Kidney epithelial cell (primary cell): ENCODE data around the gene ALDH5A1. TPM values are rescaled to one million over a fixed set of nuclear protein-coding genes. Genes with fewer than 3 reads are reported as not detected.

ENCODE experiments used
- DNase-seq: peaks from one replicate; pipeline ENCODE4 v3.0.0-alpha.2; 2010; ENCODE audit warnings: low read depth
- H3K27me3 ChIP-seq: 2 replicates; pipeline ENCODE4 v1.6.0; 2011; ENCODE audit warnings: low read length; ENCODE audit not compliant: control insufficient read depth, insufficient read depth
- H3K36me3 ChIP-seq: 2 replicates; pipeline ENCODE4 v1.5.1; 2011; ENCODE audit warnings: low read length; ENCODE audit not compliant: control insufficient read depth, insufficient read depth
- H3K4me3 ChIP-seq: 2 replicates; pipeline ENCODE4 v1.5.1; 2011; ENCODE audit warnings: low read depth, mild to moderate bottlenecking, control low read depth, low read length
- CTCF ChIP-seq: IDR thresholded peaks from 2 replicates; pipeline ENCODE4 v1.5.1; 2011; ENCODE audit warnings: mild to moderate bottlenecking, moderate library complexity, low read length, control low read depth, inconsistent platforms; ENCODE audit not compliant: insufficient read depth, poor library complexity, severe bottlenecking
- total RNA-seq: library from RNA; depleted of rRNA; stranded (reverse); fragments of >200 nt; gene quantifications from 2 replicates; pipeline ENCODE4 v1.2.3, GENCODE V29; 2015

The ALDH5A1 gene
- total RNA-seq, 1 donor from 2014 or later = 7.7 TPM

- DNase-seq = no peak
- no peak for TF ChIP-seq CTCF
- no peaks in the 10 kb centered on the region for H3K36me3 ChIP-seq
- H3K27me3 ChIP-seq = no peaks in the 10 kb centered on the region
- no peak overlapping the region for H3K4me3 ChIP-seq
Measured at GRCh38 chr6:24566020-24566767, 71.4 kb downstream of the ALDH5A1 start.

GRCh38 chr6:24568683-24569082, 73.9 kb downstream of the ALDH5A1 start:
- no peaks in the 10 kb centered on the region for H3K36me3 ChIP-seq
- TF ChIP-seq CTCF = no peak
- H3K27me3 ChIP-seq = no peaks in the 10 kb centered on the region
- H3K4me3 ChIP-seq = no peak overlapping the region
- no peak for DNase-seq

DNA sequence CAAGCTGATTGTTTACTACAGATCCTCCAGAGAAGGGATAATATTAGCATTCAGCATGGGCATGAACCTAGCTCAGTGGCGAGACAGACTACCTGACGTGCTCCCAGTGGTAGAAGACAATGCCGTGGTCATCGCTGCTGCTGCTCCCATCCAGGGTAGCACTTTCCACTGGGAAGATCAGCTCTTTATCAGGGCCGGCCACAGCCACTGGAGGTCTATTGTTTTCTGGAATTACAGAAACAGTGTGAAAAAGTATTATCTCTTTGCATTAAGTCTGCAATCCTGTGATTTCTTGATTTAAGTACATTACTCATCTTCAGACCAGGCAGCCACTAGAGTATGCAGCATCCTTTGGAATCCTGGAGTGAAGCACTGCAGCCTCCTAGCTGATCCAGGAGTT, 75.0 kb downstream of the ALDH5A1 start:
- no peak for TF ChIP-seq CTCF
- no peak overlapping the region for H3K4me3 ChIP-seq
- DNase-seq = no peak
- H3K27me3 ChIP-seq = no peaks in the 10 kb centered on the region
- H3K36me3 ChIP-seq = no peaks in the 10 kb centered on the region

GRCh38 chr6:24571361-24571760, 76.6 kb downstream of the ALDH5A1 start:
- TF ChIP-seq CTCF = no peak
- Histone ChIP-seq H3K36me3 (no peaks in the 10 kb centered on the region), H3K4me3 (no peak overlapping the region), H3K27me3 (no peaks in the 10 kb centered on the region)
- no peak for DNase-seq

DNA sequence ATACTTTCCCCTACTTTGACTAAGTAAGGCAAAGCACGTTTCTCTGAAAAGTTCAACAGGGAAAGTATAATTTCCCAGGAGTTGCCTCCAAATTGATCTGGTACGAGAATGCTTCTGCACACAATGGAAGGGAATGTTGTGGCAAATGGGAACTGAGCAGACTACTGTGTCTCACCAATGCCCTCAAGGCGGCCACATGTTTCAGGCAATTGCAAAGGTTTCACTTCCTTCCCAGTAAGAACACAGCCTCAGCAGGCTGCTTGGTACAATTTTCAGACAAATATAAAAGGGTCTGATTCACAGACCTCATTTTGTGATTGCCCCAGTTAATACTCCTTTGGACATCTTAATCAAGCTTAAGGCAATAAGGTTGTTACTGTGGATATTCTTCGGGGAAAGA, 80.0 kb downstream of the ALDH5A1 start:
- Histone ChIP-seq H3K27me3 (no peaks in the 10 kb centered on the region), H3K36me3 (no peaks in the 10 kb centered on the region), H3K4me3 (no peak overlapping the region)
- no peak for DNase-seq
- TF ChIP-seq CTCF = no peak

DNA sequence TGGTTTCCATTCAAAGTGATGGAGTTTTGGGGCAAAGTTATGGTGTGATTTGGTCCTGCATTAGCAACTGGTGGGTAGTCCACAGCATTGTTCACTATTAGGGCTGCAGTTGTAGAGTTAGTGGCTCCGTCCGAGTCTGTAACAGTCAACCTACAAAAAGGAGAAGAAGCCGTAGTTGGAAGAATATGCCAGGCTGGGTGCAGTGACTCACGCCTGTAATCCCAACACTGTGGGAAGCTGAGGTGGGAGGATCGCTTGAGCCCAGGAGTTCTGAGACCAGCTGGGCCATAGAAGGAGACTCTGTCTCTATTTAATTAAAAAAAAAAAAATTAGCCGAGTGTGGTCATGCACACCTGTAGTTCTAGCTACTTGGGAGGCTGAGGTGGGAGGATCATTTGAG, 81.7 kb downstream of the ALDH5A1 start:
- H3K27me3 ChIP-seq = no peaks in the 10 kb centered on the region
- no peaks in the 10 kb centered on the region for H3K36me3 ChIP-seq
- TF ChIP-seq CTCF = no peak
- no peak for DNase-seq
- H3K4me3 ChIP-seq = no peak overlapping the region
